Loucy (cell line): ENCODE data around the gene MRPL52.

Source experiments
- EZH2phosphoT487 ChIP-seq: fragments of 200-600 bp; IDR thresholded peaks from 2 replicates; pipeline ENCODE4 v1.6.1; 2018; ENCODE audit warnings: antibody characterized with exemption, mild to moderate bottlenecking, moderate library complexity, borderline replicate concordance
- TF ChIP-seq, protein P1 (sequence below): fragments of 200-600 bp; sonication (generic); conservative IDR thresholded peaks from 2 replicates; pipeline ENCODE4 v1.5.1; 2014; ENCODE audit warnings: mild to moderate bottlenecking, antibody characterized with exemption, low read length

DNA sequence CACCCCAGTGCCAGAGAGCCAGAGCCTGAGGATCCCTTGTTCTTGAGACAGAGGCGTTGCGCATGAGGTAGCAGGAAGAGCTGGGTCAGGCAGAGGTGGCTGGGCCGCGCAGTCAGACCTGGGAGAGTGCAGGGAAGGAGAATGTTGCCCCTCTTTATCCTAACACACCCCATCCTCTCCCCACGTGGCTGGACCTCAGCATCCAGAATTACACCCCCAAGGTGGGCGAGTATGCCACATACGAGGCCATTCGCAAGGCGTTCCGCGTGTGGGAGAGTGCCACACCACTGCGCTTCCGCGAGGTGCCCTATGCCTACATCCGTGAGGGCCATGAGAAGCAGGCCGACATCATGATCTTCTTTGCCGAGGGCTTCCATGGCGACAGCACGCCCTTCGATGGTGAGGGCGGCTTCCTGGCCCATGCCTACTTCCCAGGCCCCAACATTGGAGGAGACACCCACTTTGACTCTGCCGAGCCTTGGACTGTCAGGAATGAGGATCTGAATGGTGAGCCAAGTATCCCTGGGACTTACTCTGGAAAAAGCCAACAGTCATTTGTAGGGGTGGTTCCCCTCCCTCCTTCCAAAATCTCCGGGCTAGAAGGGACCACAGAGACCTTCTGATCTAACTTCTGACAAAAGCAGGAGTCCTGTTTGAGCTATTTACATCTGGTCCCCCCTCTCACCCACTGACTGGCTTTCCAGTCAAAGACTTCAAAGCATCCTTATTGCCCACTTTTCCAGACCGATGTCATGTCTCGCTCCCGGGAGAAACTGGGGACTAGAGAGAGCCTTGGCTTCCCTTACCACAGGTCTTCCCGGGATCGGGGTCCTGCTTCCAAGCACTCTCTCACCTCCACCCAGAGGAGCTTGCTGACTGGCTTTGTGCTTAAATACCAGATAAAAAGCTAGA lies 12.8 kb downstream of the MRPL52 start:
- TF ChIP-seq, protein P1, sequence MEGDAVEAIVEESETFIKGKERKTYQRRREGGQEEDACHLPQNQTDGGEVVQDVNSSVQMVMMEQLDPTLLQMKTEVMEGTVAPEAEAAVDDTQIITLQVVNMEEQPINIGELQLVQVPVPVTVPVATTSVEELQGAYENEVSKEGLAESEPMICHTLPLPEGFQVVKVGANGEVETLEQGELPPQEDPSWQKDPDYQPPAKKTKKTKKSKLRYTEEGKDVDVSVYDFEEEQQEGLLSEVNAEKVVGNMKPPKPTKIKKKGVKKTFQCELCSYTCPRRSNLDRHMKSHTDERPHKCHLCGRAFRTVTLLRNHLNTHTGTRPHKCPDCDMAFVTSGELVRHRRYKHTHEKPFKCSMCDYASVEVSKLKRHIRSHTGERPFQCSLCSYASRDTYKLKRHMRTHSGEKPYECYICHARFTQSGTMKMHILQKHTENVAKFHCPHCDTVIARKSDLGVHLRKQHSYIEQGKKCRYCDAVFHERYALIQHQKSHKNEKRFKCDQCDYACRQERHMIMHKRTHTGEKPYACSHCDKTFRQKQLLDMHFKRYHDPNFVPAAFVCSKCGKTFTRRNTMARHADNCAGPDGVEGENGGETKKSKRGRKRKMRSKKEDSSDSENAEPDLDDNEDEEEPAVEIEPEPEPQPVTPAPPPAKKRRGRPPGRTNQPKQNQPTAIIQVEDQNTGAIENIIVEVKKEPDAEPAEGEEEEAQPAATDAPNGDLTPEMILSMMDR, result no peak
- TF ChIP-seq EZH2phosphoT487, result no peak
